ACC112 (cell line): ENCODE results near the gene IL18R1.

ENCODE experiments used
- H2AFZ ChIP-seq: fragments of 200-600 bp; sonication (generic); one replicate; pipeline ENCODE4 v1.6.0; 2017; ENCODE audit warnings: antibody characterized with exemption, low read length; ENCODE audit not compliant: unreplicated experiment
- H3K27ac ChIP-seq: fragments of 200-600 bp; sonication (generic); 2 replicates; pipeline ENCODE4 v1.5.1; 2014; ENCODE audit warnings: low read depth, mild to moderate bottlenecking, antibody characterized with exemption, low read length, moderate library complexity
- H3K27me3 ChIP-seq: fragments of 200-600 bp; sonication (generic); 2 replicates; pipeline ENCODE4 v1.6.1; 2014; ENCODE audit warnings: mild to moderate bottlenecking, antibody characterized with exemption, low read length, moderate library complexity, mixed read lengths; ENCODE audit not compliant: insufficient read depth
- H3K36me3 ChIP-seq: fragments of 200-600 bp; sonication (generic); 2 replicates; pipeline ENCODE4 v1.6.1; 2016; ENCODE audit warnings: mild to moderate bottlenecking, antibody characterized with exemption, low read length, moderate library complexity, mixed read lengths; ENCODE audit not compliant: insufficient read depth
- H3K4me1 ChIP-seq: fragments of 200-600 bp; sonication (generic); one replicate; pipeline ENCODE4 v1.6.1; 2016; ENCODE audit warnings: low read length, mixed read lengths; ENCODE audit not compliant: insufficient read depth, unreplicated experiment, control insufficient read depth
- H3K4me3 ChIP-seq: fragments of 200-600 bp; sonication (generic); 2 replicates; pipeline ENCODE4 v1.5.1; 2014; ENCODE audit warnings: mild to moderate bottlenecking, low read depth, low read length
- H3K79me2 ChIP-seq: fragments of 200-600 bp; sonication (generic); one replicate; pipeline ENCODE4 v1.6.0; 2016; ENCODE audit warnings: low read length; ENCODE audit not compliant: control insufficient read depth, unreplicated experiment, insufficient read depth

Gene IL18R1

GRCh38 chr2:102391565-102391964 is 36.0 kb downstream of the IL18R1 start:
- Histone ChIP-seq H3K27ac (no peak overlapping the region), H3K4me1 (no peaks in the 10 kb centered on the region), H3K79me2 (no peaks in the 10 kb centered on the region), H2AFZ (no peak overlapping the region), H3K27me3 (no peaks in the 10 kb centered on the region), H3K4me3 (no peak overlapping the region), H3K36me3 (no peaks in the 10 kb centered on the region)

- Histone ChIP-seq H3K27ac (no peak overlapping the region), H3K36me3 (no peaks in the 10 kb centered on the region), H3K4me1 (no peaks in the 10 kb centered on the region), H2AFZ (no peak overlapping the region), H3K79me2 (no peaks in the 10 kb centered on the region), H3K27me3 (no peaks in the 10 kb centered on the region), H3K4me3 (no peak overlapping the region)
Observed at GRCh38 chr2:102392096-102392495, 36.5 kb downstream of the IL18R1 start.

- H3K27ac ChIP-seq: no peak overlapping the region
Observed at GRCh38 chr2:102392942-102393341, 37.3 kb downstream of the IL18R1 start.

GRCh38 chr2:102396012-102396411 is 40.4 kb downstream of the IL18R1 start:
- H3K4me1 ChIP-seq: peaks cover under 1% of the 10 kb centered on the region
- H3K4me3 ChIP-seq: no peak overlapping the region
- H3K79me2 ChIP-seq: no peaks in the 10 kb centered on the region
- H3K36me3 ChIP-seq: no peaks in the 10 kb centered on the region
- no peaks in the 10 kb centered on the region for H3K27me3 ChIP-seq
- H2AFZ ChIP-seq: no peak overlapping the region
- no peak overlapping the region for H3K27ac ChIP-seq

More at GRCh38 chr2:102392942-102393341, 37.3 kb downstream of the IL18R1 start:
- no peak overlapping the region for H2AFZ ChIP-seq
- no peak overlapping the region for H3K4me3 ChIP-seq
- no peaks in the 10 kb centered on the region for H3K27me3 ChIP-seq
- no peaks in the 10 kb centered on the region for H3K4me1 ChIP-seq
- H3K79me2 ChIP-seq: no peaks in the 10 kb centered on the region
- H3K36me3 ChIP-seq: no peaks in the 10 kb centered on the region

DNA sequence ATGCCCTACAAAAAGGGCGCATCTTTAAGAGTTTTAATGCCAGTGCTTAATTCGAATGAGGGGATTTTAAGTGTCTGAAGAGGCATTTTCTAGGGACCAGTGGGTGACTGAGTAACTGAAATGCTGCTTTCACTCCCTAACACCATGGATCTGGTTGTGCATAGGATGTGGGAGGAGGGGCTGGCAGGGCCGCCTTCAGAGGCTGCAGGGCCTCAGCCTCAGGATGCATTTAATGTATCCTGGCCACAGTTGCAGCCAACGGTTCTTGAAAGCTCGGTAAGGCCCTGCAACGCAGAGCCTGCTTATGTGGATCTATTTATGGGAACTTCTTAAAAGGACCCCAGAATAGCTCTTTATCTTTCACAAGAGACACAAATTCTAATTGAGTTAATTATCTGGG is 41.6 kb downstream of the IL18R1 start:
- Histone ChIP-seq H3K27me3 (no peaks in the 10 kb centered on the region), H3K36me3 (no peaks in the 10 kb centered on the region), H3K4me3 (no peak overlapping the region), H3K79me2 (no peaks in the 10 kb centered on the region), H2AFZ (no peak overlapping the region), H3K4me1 (peaks cover 11% of the 10 kb centered on the region), H3K27ac (no peak overlapping the region)

DNA sequence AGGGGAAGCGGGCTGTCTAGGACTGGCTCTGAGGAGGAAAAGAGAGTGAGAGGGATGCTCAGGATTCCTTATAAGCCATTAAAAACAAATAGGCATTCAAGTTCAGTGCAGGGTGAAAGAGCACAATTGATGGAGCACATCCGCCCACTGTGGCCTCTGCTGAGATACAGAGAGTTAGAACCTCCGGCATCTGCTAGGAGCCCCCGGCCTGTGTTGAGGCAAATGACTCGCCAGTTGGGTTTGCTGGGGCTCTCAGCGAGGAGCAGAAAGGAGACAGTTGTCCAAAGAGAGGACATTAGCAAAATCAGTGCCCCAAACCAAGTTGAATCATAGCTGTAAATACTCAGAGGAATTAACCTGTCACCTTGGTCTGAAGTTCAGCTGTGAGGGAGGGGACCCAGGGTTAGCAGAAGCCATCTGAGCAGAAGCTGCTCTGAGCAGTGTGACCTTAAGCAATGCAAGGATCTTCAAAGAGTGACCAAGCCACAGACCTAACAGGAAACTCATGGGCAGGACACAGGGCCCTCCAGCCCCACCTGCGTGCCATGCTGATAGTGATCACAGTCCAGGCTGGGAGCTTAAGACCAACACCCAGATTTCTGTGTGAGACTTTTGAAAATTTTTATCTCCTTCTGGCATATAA is 44.0 kb downstream of the IL18R1 start:
- no peaks in the 10 kb centered on the region for H3K79me2 ChIP-seq
- no peak overlapping the region for H3K4me3 ChIP-seq
- no peak overlapping the region for H2AFZ ChIP-seq
- no peak overlapping the region for H3K27ac ChIP-seq
- H3K36me3 ChIP-seq: no peaks in the 10 kb centered on the region
- peaks cover 11% of the 10 kb centered on the region for H3K4me1 ChIP-seq
- no peaks in the 10 kb centered on the region for H3K27me3 ChIP-seq

DNA sequence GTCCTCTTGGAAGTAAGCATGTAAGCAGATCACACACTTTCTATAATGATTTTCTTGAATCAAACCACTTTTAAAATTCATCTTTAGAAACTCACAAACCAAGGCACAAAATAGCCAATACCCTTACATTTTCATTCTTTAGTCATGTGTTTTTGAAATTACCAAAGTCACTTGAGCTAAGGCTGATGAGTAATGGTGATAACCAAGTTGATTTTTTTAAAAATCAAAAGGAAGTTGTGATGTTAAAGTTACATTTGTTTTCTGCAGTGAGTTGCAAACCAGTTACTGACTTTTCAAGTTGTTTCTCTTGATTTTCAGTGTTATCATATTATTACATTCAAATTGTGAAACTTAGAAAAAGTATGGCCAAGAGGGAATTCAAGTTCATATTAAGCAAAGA is 45.9 kb downstream of the IL18R1 start:
- Histone ChIP-seq H3K4me3 (no peak overlapping the region), H2AFZ (peak overlapping the region; percentile 8), H3K79me2 (no peaks in the 10 kb centered on the region), H3K27ac (no peak overlapping the region), H3K4me1 (peaks cover 11% of the 10 kb centered on the region), H3K36me3 (no peaks in the 10 kb centered on the region), H3K27me3 (no peaks in the 10 kb centered on the region)

GRCh38 chr2:102401865-102402264 is 46.3 kb downstream of the IL18R1 start:
- peaks cover 11% of the 10 kb centered on the region for H3K4me1 ChIP-seq
- H3K4me3 ChIP-seq: no peak overlapping the region
- H3K79me2 ChIP-seq: no peaks in the 10 kb centered on the region
- H3K27ac ChIP-seq: no peak overlapping the region
- no peak overlapping the region for H2AFZ ChIP-seq
- H3K36me3 ChIP-seq: no peaks in the 10 kb centered on the region
- H3K27me3 ChIP-seq: no peaks in the 10 kb centered on the region

GRCh38 chr2:102410952-102411351 is 55.4 kb downstream of the IL18R1 start:
- no peak overlapping the region for H2AFZ ChIP-seq
- H3K36me3 ChIP-seq: no peaks in the 10 kb centered on the region
- no peaks in the 10 kb centered on the region for H3K4me1 ChIP-seq
- H3K79me2 ChIP-seq: no peaks in the 10 kb centered on the region
- H3K27me3 ChIP-seq: no peaks in the 10 kb centered on the region
- H3K27ac ChIP-seq: no peak overlapping the region
- H3K4me3 ChIP-seq: no peak overlapping the region

DNA sequence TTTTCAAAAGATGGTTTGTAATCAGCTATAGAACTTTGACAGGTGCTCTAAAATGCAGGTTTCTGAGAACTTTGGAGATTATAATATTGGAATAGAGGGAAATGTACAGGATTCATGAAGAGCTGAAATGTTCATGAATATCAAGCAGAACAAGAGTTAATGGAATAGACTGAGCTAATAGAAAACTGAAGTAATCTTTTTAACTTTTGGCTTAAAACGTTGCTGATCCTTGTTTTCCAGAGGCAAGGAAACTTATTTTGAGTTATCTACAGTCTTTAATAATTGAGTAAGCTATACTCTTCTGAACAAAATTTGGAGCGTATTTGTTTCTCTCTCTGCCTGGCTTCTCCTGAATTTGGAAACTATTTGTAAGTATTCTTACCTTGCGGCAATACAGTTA is 56.6 kb downstream of the IL18R1 start:
- no peaks in the 10 kb centered on the region for H3K4me1 ChIP-seq
- H3K27me3 ChIP-seq: no peaks in the 10 kb centered on the region
- no peak overlapping the region for H3K4me3 ChIP-seq
- no peaks in the 10 kb centered on the region for H3K36me3 ChIP-seq
- no peaks in the 10 kb centered on the region for H3K79me2 ChIP-seq
- H2AFZ ChIP-seq: no peak overlapping the region
- H3K27ac ChIP-seq: no peak overlapping the region

GRCh38 chr2:102417946-102418345 is 62.4 kb downstream of the IL18R1 start:
- Histone ChIP-seq H3K27me3 (peaks cover 31% of the 10 kb centered on the region), H3K79me2 (no peaks in the 10 kb centered on the region), H3K4me3 (no peak overlapping the region), H2AFZ (no peak overlapping the region), H3K4me1 (peaks cover 4% of the 10 kb centered on the region), H3K36me3 (no peaks in the 10 kb centered on the region), H3K27ac (no peak overlapping the region)
